IPS-20b (cell line): ENCODE results near the gene OR6Q1.

Experiments
- H3K27ac ChIP-seq: one replicate; pipeline ENCODE4 v1.5.1; 2013; ENCODE audit warnings: low read length
- H3K27me3 ChIP-seq: 2 replicates; pipeline ENCODE4 v1.6.1; 2013; ENCODE audit warnings: mild to moderate bottlenecking, low read length, inconsistent platforms; ENCODE audit not compliant: insufficient read depth
- H3K36me3 ChIP-seq: 2 replicates; pipeline ENCODE4 v1.6.1; 2013; ENCODE audit warnings: low read depth, mild to moderate bottlenecking, inconsistent platforms, low read length, moderate library complexity; ENCODE audit not compliant: insufficient read depth
- H3K4me1 ChIP-seq: 2 replicates; pipeline ENCODE4 v1.6.1; 2013; ENCODE audit warnings: mild to moderate bottlenecking, control low read depth, inconsistent platforms, low read length, moderate library complexity; ENCODE audit not compliant: insufficient read depth
- H3K4me3 ChIP-seq: 2 replicates; pipeline ENCODE4 v1.5.1; 2013; ENCODE audit warnings: mild to moderate bottlenecking, low read length, inconsistent platforms
- H3K9ac ChIP-seq: 2 replicates; pipeline ENCODE4 v1.6.1; 2013; ENCODE audit warnings: low read depth, mild to moderate bottlenecking, inconsistent platforms, low read length, moderate library complexity
- H3K9me3 ChIP-seq: 2 replicates; pipeline ENCODE4 v1.6.1; 2013; ENCODE audit warnings: mild to moderate bottlenecking, low read depth, low read length, inconsistent platforms; ENCODE audit not compliant: insufficient read depth

Gene OR6Q1

DNA sequence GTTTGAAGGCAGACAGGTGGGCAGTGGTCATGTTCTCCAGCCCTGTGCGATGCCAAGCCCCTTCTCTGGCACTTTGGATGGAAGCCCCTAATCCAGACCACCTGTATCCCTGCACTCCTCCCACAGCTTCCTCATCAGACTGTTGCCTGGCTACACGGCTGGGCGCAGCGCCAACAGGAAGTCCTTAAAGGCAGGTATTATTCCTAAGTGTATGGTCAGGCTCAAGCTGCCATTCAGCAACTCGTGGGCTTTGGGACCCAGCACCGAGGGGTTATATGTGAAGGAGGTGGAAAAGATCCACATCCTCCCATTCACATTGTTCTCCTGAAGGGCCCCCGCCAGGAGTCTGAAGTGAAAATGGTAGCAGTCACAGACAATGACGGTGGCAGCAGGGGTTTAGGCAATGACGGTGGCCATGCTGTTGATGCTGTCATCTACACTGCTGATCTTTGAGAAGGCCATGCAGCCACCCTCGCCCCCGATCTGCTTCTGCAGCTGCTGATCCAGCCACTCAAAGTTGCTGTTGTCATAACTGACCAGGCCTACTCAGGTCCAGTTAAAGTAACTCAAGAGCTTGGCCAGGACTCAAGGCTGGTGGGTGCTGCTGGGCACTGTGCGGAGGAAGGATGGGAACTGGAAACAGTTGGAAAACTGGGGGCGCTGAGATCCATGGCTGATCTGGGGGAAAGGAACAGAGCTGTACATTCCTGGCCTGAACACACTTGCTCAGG, 27.7 kb downstream of the OR6Q1 start:
- peaks cover 16% of the 10 kb centered on the region for H3K4me1 ChIP-seq
- H3K4me3 ChIP-seq, result no peak overlapping the region
- no peaks in the 10 kb centered on the region for H3K27me3 ChIP-seq
- peak overlapping the region; percentile 43; the same call in 1 of the 2 replicates for H3K9ac ChIP-seq
- peak overlapping the region; percentile 56 for H3K27ac ChIP-seq
- no peaks in the 10 kb centered on the region for H3K36me3 ChIP-seq
- H3K9me3 ChIP-seq, result no peaks in the 10 kb centered on the region

DNA sequence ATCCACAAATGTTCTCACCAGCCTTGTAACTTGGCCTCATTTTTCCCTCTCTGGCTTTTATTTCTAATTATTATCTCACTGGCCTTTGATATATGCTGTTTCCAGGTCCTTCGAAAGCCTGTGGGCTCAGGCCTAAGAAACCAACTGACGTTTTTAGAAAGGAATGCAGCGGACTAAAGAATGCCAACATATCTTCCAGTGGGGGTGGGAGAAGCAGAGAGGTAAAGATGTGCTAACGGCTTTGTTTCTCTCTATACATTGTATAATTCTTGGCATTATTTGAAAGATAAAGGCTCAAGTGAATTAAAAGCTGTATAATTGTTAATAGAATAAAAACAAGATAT, 28.2 kb downstream of the OR6Q1 start:
- no peaks in the 10 kb centered on the region for H3K9me3 ChIP-seq
- H3K27ac ChIP-seq, result peak overlapping the region; percentile 56
- no peaks in the 10 kb centered on the region for H3K36me3 ChIP-seq
- H3K27me3 ChIP-seq, result no peaks in the 10 kb centered on the region
- peaks cover 19% of the 10 kb centered on the region for H3K4me1 ChIP-seq
- H3K9ac ChIP-seq, result peak overlapping the region; percentile 43; the same call in 1 of the 2 replicates
- H3K4me3 ChIP-seq, result no peak overlapping the region

DNA sequence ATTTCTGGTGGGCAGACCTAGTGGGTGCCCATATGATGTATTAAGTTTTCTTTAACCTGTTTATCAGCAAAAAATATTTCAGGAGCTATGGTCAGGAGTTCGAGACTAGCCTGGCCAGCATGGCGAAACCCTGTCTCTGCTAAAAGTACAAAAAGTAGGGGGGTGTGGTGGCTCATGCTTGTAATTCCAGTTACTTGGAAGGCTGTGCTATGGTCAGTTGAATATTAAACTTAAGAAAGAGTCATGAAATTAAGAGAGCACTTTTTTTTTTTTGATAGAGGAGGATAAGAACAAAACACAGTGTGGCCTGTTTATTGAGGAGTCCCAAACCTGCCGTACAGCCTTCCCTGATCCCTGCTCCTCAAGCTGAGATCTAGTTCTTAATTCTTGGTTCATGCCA, 29.8 kb downstream of the OR6Q1 start:
- no peak overlapping the region for H3K4me3 ChIP-seq
- no peak overlapping the region for H3K9ac ChIP-seq
- H3K27ac ChIP-seq, result no peak overlapping the region
- no peaks in the 10 kb centered on the region for H3K9me3 ChIP-seq
- no peaks in the 10 kb centered on the region for H3K27me3 ChIP-seq
- H3K4me1 ChIP-seq, result peaks cover 25% of the 10 kb centered on the region
- H3K36me3 ChIP-seq, result no peaks in the 10 kb centered on the region

DNA sequence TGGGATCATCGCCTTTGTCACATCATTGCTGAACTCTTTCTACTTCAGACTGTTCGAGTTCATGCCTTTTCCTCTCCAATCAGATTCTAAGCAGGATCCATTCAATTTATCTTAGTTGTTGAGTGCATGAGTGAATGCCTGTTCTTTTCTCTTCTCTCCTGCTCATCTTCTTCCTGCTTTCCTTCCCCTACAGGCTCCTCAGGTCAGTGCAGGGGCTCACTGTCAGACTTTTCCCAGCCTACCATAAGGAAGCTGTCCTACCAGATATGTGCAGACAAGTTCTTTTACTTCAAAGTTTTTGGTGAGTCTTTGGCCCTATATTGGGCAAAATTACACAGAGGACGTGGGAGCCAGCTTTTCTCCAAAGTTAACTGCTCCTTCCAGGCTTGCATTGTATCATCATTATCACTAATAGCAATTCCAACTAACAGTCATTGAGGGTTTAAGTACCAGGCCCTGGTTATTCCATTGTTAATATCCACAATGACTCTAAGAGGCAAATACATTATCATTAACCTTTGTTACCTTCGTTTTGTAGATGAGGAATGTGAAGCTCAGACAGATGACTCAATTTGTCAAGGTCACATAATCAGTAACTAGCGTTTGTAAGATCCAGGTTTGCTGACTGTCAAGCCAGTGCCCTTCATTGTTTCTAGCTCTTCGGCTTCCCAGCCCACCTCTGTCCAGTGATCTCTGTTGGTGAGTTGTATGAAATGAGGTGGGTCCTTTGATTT, 30.4 kb downstream of the OR6Q1 start:
- H3K9me3 ChIP-seq, result no peaks in the 10 kb centered on the region
- H3K4me1 ChIP-seq, result peaks cover 25% of the 10 kb centered on the region

DNA sequence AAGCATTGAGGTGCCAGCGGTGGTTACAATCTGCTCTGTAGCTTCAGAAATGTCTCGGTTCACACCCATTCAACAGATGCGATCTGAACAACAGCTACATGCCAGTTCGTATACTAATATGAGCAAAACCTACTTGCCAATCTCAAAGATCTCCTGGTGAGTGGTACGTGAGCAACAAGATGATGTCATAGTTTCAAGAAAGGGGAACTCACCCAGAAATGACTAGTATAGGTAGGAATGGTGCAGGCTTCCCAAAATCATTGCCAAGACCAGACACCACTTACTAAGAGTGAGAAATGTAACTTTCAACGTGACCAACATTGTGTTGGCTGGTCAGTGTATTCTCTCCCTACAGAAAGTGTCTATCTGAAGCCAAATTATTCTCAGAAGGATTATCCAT, 31.1 kb downstream of the OR6Q1 start:
- Histone ChIP-seq H3K27ac (no peak overlapping the region), H3K9ac (no peak overlapping the region), H3K4me3 (no peak overlapping the region), H3K36me3 (no peaks in the 10 kb centered on the region), H3K27me3 (no peaks in the 10 kb centered on the region), H3K9me3 (no peaks in the 10 kb centered on the region), H3K4me1 (peaks cover 25% of the 10 kb centered on the region)

More for the DNA sequence above, 30.4 kb downstream of the OR6Q1 start:
- Histone ChIP-seq H3K27ac (no peak overlapping the region), H3K27me3 (no peaks in the 10 kb centered on the region), H3K9ac (no peak overlapping the region), H3K4me3 (no peak overlapping the region), H3K36me3 (no peaks in the 10 kb centered on the region)

DNA sequence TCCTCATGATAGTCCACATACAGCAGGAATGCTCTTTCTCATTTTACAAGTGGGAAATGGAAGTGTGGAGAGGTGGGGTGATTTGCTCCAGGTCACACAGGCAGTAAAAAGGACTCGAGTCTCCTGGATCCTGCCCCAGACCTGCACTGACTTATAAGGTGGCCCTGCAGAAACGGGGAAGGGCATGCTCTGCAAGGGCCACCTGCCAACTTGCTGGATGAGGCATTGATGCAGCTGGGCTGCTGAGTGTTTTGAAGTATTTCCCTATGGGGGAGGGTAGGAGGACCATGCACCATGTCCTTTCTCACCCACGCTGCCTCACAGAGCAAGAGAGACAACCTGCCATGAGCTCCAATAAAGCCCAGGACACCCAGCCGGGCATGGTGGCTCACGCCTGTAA, 36.9 kb downstream of the OR6Q1 start:
- Histone ChIP-seq H3K27me3 (no peaks in the 10 kb centered on the region), H3K9me3 (no peaks in the 10 kb centered on the region), H3K27ac (no peak overlapping the region), H3K36me3 (no peaks in the 10 kb centered on the region), H3K4me3 (no peak overlapping the region), H3K9ac (no peak overlapping the region), H3K4me1 (peaks cover 8% of the 10 kb centered on the region; the same call in 1 of the 2 replicates)

DNA sequence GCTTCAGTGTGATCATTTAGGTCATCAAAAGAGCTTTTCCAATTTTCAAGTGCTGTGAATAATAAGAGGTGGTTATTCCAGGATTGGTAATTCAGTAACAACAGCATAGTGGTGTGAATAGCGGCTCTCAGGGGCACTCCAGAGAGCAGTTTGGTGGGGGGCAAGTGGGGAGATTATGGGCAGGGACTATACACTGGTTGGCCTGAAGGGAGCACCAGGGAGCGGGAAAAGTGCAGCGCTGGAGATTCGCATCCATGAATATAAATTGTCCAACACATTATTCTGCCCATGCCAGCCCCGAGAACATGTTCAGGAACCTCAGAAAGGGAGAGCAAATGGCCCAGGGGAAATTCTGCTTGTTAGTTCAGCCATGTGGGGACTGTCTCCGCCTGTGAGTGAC, 37.9 kb downstream of the OR6Q1 start:
- Histone ChIP-seq H3K9me3 (no peaks in the 10 kb centered on the region; the same call in 1 of the 2 replicates), H3K9ac (no peak overlapping the region), H3K4me3 (no peak overlapping the region), H3K4me1 (peaks cover 8% of the 10 kb centered on the region; the same call in 1 of the 2 replicates), H3K36me3 (no peaks in the 10 kb centered on the region), H3K27ac (no peak overlapping the region), H3K27me3 (no peaks in the 10 kb centered on the region)

DNA sequence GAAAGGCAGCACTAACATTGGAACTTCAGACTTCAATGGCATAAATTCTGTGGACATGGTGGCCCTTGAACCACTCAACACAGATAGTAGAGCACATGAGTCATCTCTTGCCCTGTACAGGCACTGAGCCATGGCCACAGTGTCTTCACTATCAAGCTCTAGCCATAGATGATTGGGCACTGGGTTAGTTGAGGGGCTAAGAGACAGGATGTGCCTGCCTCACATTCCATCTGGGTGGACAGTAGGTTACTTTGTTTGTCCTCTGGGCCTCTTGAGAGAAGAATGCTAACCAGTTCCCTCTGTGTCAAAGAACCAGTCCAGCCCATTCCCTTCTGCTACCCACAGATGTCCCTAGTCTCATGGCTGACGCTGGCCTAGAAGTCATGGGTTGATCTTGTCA, 39.8 kb downstream of the OR6Q1 start:
- no peak overlapping the region for H3K4me3 ChIP-seq
- no peaks in the 10 kb centered on the region for H3K36me3 ChIP-seq
- H3K27ac ChIP-seq, result no peak overlapping the region
- no peak overlapping the region for H3K9ac ChIP-seq
- no peaks in the 10 kb centered on the region; the same call in 1 of the 2 replicates for H3K9me3 ChIP-seq
- H3K4me1 ChIP-seq, result no peaks in the 10 kb centered on the region
- H3K27me3 ChIP-seq, result no peaks in the 10 kb centered on the region

DNA sequence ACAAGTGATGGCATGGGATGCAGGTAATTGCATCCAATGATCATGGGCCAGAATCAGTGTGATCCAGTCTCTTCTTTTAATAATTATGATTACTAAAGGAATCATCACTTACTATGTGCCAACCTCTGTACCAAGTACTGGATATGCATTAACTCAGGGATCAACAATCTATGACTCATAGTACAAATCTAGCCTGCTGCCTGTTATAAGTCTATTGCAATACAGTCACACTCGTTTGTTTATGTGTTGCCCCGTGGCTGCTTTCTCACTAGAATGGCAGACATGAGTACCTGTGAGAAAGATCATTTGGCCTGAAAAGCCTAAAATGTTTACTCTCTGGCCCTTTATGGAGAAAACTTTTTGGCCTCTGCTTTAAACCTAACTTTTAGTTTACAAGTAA, 45.0 kb downstream of the OR6Q1 start:
- Histone ChIP-seq H3K27ac (no peak overlapping the region), H3K9ac (no peak overlapping the region), H3K4me1 (no peaks in the 10 kb centered on the region), H3K27me3 (no peaks in the 10 kb centered on the region), H3K36me3 (no peaks in the 10 kb centered on the region), H3K9me3 (no peaks in the 10 kb centered on the region; the same call in 1 of the 2 replicates), H3K4me3 (no peak overlapping the region)
